Measurements from ENCODE around the gene LOXL1. TPM values are rescaled to one million over a fixed set of nuclear protein-coding genes. Genes with fewer than 3 reads are reported as not detected.
A peak's percentile ranks its signal among the peaks of the same experiment; 100 is the strongest.

The LOXL1 gene
- polyA plus RNA-seq, 1 of the 3 experiments (the other 2 are of a cell fraction), result 50.3 TPM

GRCh38 chr15:73932381-73933191, 6.3 kb downstream of the LOXL1 start:
- CTCF ChIA-PET, result interaction anchor here (0.8 to 1.5 kb wide), 7 partner anchors 16 to 388 kb away, joined by 3 to 5 read pairs (median 3); no protein-coding TSS in a partner anchor

GRCh38 chr15:73934281-73934680, 8.0 kb downstream of the LOXL1 start:
- Histone ChIP-seq H3K4me1 (ENCODE audit: control insufficient read depth in 1 of 2, insufficient read depth in 2 of 2, low read depth in 1 of 2, low read length in 1 of 2) (peaks cover 34 to 64% of the 10 kb centered on the region in 2 experiments), H3K4me2 (peak overlapping the region; percentile 49; the same call in 1 of the 2 replicates), H3K9me3 (no peaks in the 10 kb centered on the region), H3F3A (replicated peaks; ENCODE audit: insufficient read depth) (peaks cover 20% of the 10 kb centered on the region), H4K20me1 (ENCODE audit: insufficient read depth) (no peaks in the 10 kb centered on the region), H3K36me3 (replicated peaks in 1 of 2; ENCODE audit: control insufficient read depth in 1 of 2, insufficient read depth in 2 of 2, low read length in 1 of 2) (no peaks in the 10 kb centered on the region), H2AFZ (ENCODE audit: low read depth) (no peak overlapping the region), H3K79me2 (ENCODE audit: insufficient read depth) (peaks cover 36% of the 10 kb centered on the region), H3K4me3 (ENCODE audit: low read depth in 2 of 2, low read length in 1 of 2) (no peak overlapping the region), H3K27ac (ENCODE audit: low read depth in 2 of 2, low read length in 1 of 2) (peak overlapping the region in 1 of 2 experiments; percentile 35; a peak in 1 of 4 replicates), H3K27me3 (ENCODE audit: insufficient read depth) (no peaks in the 10 kb centered on the region), H3K9me2 (no peaks in the 10 kb centered on the region), H3K9ac (no peak overlapping the region)
- WGBS (ENCODE audit: low lambda C conversion rate), result 63% methylated on average over 6 of the region's 7 CpGs
- POLR2A ChIA-PET, result no interaction called here
- CTCF ChIA-PET, result interaction anchor here (0.7 to 3.3 kb wide), 6 partner anchors 17 to 298 kb away, joined by 3 to 12 read pairs (median 4); partner anchors contain the start of gene TBC1D21
- no peak for DNase-seq
- TF ChIP-seq RAD21 (IDR thresholded peaks at IDR 0.05; ENCODE audit: low read length) (no peak), RXRA (IDR thresholded peaks at IDR 0.05; ENCODE audit: borderline replicate concordance, low read depth) (no peak), USF2 (IDR thresholded peaks at IDR 0.05; ENCODE audit: borderline replicate concordance, low read depth, low read length) (no peak), CTCF (IDR thresholded peaks at IDR 0.05) (no peak), FOSL2 (IDR thresholded peaks at IDR 0.05; ENCODE audit: borderline replicate concordance, low read depth) (0 out of 2 replicates have a peak, but pooled peaks have one; percentile 12), ELF1 (IDR thresholded peaks at IDR 0.05) (no peak), MEF2A (IDR thresholded peaks at IDR 0.05; ENCODE audit: borderline replicate concordance, low read depth) (no peak), TCF12 (IDR thresholded peaks at IDR 0.05) (peak; percentile 58; the same call in 1 of the 2 replicates), RFX5 (IDR thresholded peaks at IDR 0.05; ENCODE audit: low read length) (no peak), CHD2 (IDR thresholded peaks at IDR 0.05; ENCODE audit: low read length, partially characterized antibody) (no peak)

More at GRCh38 chr15:73932381-73933191, 6.3 kb downstream of the LOXL1 start:
- Histone ChIP-seq H3K27me3 (ENCODE audit: insufficient read depth) (no peaks in the 10 kb centered on the region), H3K4me2 (no peak overlapping the region), H3K9me2 (no peaks in the 10 kb centered on the region), H2AFZ (ENCODE audit: low read depth) (no peak overlapping the region), H3K4me3 (ENCODE audit: low read depth in 2 of 2, low read length in 1 of 2) (no peak overlapping the region), H3K9ac (0 out of 2 replicates have a peak overlapping the region, but pooled peaks have one; percentile 4), H3K79me2 (ENCODE audit: insufficient read depth) (peaks cover 43% of the 10 kb centered on the region), H3K36me3 (replicated peaks in 1 of 2; ENCODE audit: control insufficient read depth in 1 of 2, insufficient read depth in 2 of 2, low read length in 1 of 2) (no peaks in the 10 kb centered on the region), H3K27ac (ENCODE audit: low read depth in 2 of 2, low read length in 1 of 2) (peak overlapping the region in 1 of 2 experiments; percentile 98; a peak in 1 of 4 replicates), H3K9me3 (no peaks in the 10 kb centered on the region), H3F3A (replicated peaks; ENCODE audit: insufficient read depth) (peaks cover 20% of the 10 kb centered on the region), H3K4me1 (ENCODE audit: control insufficient read depth in 1 of 2, insufficient read depth in 2 of 2, low read depth in 1 of 2, low read length in 1 of 2) (peaks cover 37 to 62% of the 10 kb centered on the region in 2 experiments), H4K20me1 (ENCODE audit: insufficient read depth) (no peaks in the 10 kb centered on the region)
- TF ChIP-seq IRF3 (IDR thresholded peaks at IDR 0.05; ENCODE audit: low read depth, low read length) (no peak), TCF12 (IDR thresholded peaks at IDR 0.05) (no peak), USF1 (IDR thresholded peaks at IDR 0.05; ENCODE audit: borderline replicate concordance, low read depth) (no peak), ZBTB33 (IDR thresholded peaks at IDR 0.05; ENCODE audit: borderline replicate concordance, low read depth) (no peak), JUND (IDR thresholded peaks at IDR 0.05) (no peak)
- POLR2A ChIA-PET, result no interaction called here
- WGBS (ENCODE audit: low lambda C conversion rate), result 62% methylated on average over 6 of the region's 6 CpGs
- DNase-seq, result no peak
